DLD1 (cell line): ENCODE data around the gene RGL1.
"Not testable (repeated sequence)": the region's sequence is repeated elsewhere in the genome, so short reads cannot be mapped to it uniquely, and the experiment has no call there.

ENCODE experiments used
- in situ Hi-C: cut with HindIII; loops from 2 replicates; pipeline ENCODE4 v1.10.0; 2017; ENCODE audit warnings: low sequenced_read_pairs

Gene RGL1

GRCh38 chr1:183783767-183784637, 20.9 kb upstream of the RGL1 start:
- in situ Hi-C loops, result no loop called here

- in situ Hi-C loops, result not testable (repeated sequence)
Observed at GRCh38 chr1:183785921-183786320, 19.0 kb upstream of the RGL1 start.

- in situ Hi-C loops, result no loop called here
Observed at GRCh38 chr1:183787704-183788103, 17.2 kb upstream of the RGL1 start.

DNA sequence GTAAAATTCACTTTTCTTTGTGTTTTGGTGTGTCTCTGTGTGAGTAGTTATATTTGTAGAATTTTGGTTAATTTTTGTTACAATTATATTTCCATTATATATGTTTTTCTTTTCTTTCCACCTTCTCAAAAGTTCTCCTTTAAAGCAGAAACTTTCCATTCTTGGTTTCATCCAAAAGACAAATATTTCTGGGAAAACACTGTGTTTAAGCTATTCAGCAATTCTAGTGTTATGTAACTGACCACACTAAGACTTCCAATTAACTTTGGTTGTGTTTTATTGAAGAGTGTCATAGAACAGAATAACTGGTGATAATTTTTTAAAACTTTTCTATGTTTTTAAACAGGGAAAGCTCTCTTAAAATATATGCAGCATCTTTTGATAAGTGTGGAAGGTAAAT, 13.6 kb upstream of the RGL1 start:
- in situ Hi-C loops, result no loop called here

- in situ Hi-C loops, result no loop called here
Observed at GRCh38 chr1:183792300-183792699, 12.6 kb upstream of the RGL1 start.

- in situ Hi-C loops, result no loop called here
Observed at GRCh38 chr1:183794088-183794487, 10.8 kb upstream of the RGL1 start.

DNA sequence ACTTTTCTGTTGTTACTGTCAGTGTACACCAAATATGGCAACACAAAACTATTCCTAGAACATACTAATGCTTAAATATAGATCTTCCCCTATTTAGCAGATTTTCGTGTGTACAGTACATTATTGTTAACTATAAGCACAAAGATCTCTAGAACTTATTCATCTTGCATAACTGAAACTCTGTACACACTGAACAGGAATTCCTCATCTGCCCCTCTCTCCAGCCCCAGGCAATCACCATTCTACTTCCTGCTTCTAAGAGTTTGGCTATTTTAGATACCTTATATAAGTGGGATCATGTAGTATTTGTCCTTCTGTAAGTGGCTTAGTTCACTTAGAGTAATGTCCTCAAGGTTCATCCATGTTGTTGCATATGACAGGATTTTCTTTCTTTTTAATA, 4.5 kb upstream of the RGL1 start:
- in situ Hi-C loops, result no loop called here

DNA sequence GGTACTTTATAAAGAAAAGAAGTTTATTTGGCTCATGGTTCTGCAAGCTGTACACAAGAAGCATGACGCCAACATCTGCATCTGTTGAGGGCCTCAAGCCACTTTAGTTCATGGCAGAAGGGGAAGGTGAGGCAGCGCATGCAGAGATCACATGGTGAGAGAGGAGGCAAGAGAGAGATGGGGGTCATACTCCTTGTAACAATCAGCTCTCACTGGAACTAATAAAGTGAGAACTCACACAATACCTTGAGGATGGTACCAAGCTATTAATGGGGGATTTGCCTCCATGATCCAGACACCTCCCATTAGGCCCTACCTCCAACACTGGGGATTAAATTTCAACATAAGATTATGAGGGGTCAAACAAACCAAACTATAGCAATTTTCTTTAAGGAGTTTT, 3.3 kb upstream of the RGL1 start:
- in situ Hi-C loops, result no loop called here

DNA sequence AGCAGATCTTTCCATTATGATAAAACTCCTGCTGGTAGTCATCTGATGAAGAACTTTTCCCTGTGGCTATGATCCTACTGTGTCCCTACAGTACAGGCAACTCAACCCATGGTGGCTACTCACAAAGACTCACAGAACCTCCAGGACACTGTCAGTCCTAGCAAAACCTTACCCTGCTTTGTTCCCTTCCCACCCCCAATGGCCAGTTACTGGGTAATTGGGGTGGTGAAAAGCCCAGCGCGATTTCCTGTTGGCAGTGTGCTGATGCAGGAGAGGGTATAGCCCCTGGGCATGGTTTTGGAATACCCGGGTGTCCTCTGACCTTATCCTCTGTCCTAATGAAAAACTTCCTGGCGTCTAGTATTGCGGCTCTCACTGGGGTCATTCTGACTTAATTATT, 533 bp upstream of the RGL1 start:
- in situ Hi-C loops, result no loop called here

GRCh38 chr1:183806125-183806524, 1.2 kb downstream of the RGL1 start:
- in situ Hi-C loops, result no loop called here

GRCh38 chr1:183806675-183807074, 1.8 kb downstream of the RGL1 start:
- in situ Hi-C loops, result no loop called here

DNA sequence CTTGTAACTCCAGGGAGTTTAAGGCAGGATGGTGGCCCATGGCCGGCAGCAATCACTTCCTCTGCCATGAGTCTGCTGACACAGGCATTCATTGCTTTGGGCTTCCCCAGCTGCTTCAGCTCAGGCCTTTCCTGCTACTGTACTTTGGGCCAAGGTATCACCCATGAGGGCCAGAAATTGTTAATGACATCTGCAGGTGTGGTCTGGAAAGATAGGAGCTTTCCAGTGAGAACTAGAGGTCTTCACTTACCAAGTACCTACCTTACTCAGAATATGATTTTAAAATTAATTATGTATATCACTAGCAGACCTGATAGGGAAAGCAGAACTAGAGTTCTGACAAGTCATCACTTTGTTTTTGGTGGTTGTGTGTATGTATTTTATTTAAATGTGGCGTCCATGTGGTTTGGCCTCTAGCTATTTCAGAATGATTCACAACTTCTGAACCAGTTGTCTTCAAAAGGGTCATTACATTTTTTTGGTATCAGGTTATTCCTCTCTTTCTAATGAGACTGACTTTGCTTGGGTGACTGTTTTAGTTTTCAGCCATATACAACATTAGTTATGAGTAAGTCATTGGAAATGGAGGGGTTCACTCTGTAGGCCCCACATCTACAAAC, 2.7 kb downstream of the RGL1 start:
- in situ Hi-C loops, result no loop called here

DNA sequence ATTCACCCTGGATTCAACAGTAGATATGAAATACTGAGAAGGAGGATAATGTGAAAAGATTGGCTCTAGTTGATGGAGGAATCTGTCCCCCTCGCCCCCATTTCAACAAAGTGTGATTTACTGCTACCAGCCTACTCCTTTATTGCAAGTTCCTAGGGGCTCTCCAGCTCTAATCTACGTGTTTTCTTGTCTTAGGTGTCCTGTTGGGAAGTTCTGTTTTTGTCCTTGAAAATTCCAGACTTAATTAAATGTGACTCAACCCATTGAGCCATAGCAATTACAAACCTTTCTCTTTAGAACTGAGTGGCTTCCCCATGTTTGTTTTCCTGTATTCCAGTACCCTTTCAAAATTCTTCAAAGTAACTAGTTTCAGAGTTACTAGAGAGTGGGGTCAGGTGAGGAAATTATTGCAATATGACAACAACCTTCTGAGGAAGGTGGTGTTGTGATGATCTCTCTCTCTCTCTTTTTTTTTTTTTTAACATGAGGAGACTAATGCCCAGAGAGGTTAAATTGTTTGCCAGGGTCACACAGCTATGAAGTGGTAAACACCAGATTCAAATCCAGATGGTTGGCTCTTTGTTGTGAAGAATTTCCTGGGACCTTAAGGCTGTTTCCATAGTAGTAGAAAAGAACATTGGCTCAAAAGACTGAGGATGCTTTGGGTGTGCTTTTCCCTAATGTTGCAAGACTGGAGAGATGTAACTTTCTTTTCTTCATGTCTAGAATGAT, 3.5 kb downstream of the RGL1 start:
- in situ Hi-C loops, result no loop called here

DNA sequence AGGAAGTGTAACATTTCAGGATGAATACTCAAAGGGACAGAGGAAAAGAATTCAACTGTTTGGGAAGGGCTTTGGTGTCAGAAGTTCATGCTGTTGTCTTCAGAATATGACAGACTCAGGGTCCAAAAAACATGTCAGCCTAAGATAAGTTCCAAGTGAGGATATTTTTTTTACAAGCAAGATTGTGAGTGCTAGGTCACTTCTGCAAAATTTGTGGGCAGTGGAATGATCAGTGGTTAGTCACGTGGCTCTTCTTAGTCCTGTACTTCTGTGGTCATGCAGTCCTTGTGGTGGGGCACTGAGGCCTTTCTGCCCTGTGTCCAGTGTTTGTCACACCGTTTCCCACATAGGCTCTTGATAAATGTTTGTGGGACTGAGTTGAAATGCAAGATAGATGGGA, 5.2 kb downstream of the RGL1 start:
- in situ Hi-C loops, result loop anchor here (5.0 kb wide), 1 partner anchor 42 kb away; no protein-coding TSS in a partner anchor

GRCh38 chr1:183810756-183811544, 6.0 kb downstream of the RGL1 start:
- in situ Hi-C loops, result loop anchor here (5.0 kb wide), 1 partner anchor 41 kb away; no protein-coding TSS in a partner anchor

DNA sequence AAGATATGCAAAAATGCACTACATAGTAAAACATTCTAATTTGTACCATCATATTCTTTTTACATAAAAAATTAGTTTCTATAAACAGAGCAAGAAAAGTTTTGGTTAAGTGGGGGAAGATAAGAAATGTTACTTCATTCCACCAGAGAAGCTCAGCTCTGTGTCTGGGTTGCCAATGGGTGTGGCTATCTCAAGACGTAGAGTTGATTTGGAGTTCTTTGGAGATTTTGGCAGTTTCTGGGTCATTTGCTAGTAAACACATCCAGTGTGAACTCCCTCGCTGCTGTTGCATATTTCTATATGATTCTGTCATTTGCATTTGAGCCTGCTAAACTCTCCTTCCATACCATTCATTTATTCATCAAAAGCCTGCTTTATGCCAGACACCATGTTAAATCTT, 7.2 kb downstream of the RGL1 start:
- in situ Hi-C loops, result loop anchor here (5.0 kb wide), 1 partner anchor 40 kb away; no protein-coding TSS in a partner anchor

GRCh38 chr1:183812686-183813569, 8.0 kb downstream of the RGL1 start:
- in situ Hi-C loops, result loop anchor here (5.0 kb wide), 1 partner anchor 39 kb away; no protein-coding TSS in a partner anchor

DNA sequence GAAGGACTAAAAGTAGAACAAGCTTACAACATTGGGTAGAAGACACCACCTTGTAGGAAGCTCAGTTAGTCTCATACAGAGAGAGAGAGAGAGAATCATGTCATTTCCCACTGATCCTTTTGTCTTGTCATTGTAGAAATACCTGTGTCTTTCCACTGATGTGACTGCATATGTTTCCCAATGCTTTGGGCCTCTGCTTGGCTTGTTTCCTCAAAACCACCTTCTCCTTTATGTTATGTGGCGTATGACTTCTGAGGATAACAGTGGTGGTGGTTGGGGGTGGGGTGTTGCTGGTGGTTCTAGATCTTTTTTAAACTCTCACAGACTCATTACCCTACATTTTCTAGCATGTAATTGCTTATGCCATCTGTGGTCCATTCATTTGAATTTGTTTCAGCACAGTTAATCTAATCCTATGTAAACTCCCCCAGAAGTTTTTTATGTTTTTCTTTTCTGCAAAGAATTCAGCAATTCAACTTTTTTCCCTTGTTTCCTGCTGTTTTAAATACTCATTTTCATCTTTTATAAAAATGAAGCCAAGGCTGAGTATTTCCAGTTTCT, 9.3 kb downstream of the RGL1 start:
- in situ Hi-C loops, result loop anchor here (5.0 kb wide), 1 partner anchor 38 kb away; no protein-coding TSS in a partner anchor

- in situ Hi-C loops, result no loop called here
Observed at GRCh38 chr1:183816110-183816509, 11.2 kb downstream of the RGL1 start.
